H1 (cell line): ENCODE measurements around the gene MRPL32. TPM values are rescaled to one million over a fixed set of nuclear protein-coding genes. Genes with fewer than 3 reads are reported as not detected.

Experiments
- CTCF ChIA-PET: fragments of 300-600 bp; sonication (Branson Sonifier 250); formaldehyde crosslinking; loops from one replicate; lab custom pipeline; 2021; ENCODE audit not compliant: partially characterized antibody; lab: Charles Lee
- POLR2A ChIA-PET: fragments of 300-600 bp; sonication (Branson Sonifier 250); formaldehyde crosslinking; loops from one replicate; lab custom pipeline; 2021; ENCODE audit warnings: inconsistent platforms; ENCODE audit not compliant: partially characterized antibody; lab: Charles Lee
- DNase-seq, 2 experiments: peaks; one replicate each; pipeline versions ENCODE4 v3.0.0 to v3.0.0-alpha.2; 2010 to 2022; ENCODE audit warnings: low spot score in 2 of 2, low read depth in 1 of 2, mixed read lengths in 1 of 2
- FAIRE-seq: peaks from 2 replicates; lab custom pipeline; 2011; peaks lifted over from hg19 to GRCh38; lab: Jason Lieb, UNC
- H2AFZ ChIP-seq: 2 replicates; pipeline ENCODE4 v1.8.1; 2012; ENCODE audit warnings: low read length, inconsistent platforms
- H2AK5ac ChIP-seq: 2 replicates; pipeline ENCODE4 v1.6.1; 2013; ENCODE audit warnings: low read depth, low read length
- H2BK120ac ChIP-seq: replicated peaks from 2 replicates; pipeline ENCODE3; 2013; ENCODE audit warnings: low read depth, low read length, inconsistent platforms
- H2BK12ac ChIP-seq: 2 replicates; pipeline ENCODE4 v1.6.1; 2013; ENCODE audit warnings: low read depth, low read length
- H2BK15ac ChIP-seq: 2 replicates; pipeline ENCODE4 v1.6.1; 2013; ENCODE audit warnings: low read length
- H2BK20ac ChIP-seq: 2 replicates; pipeline ENCODE4 v1.6.1; 2013; ENCODE audit warnings: low read length
- H2BK5ac ChIP-seq: 2 replicates; pipeline ENCODE4 v1.6.1; 2013; ENCODE audit warnings: low read depth, low read length
- H3K14ac ChIP-seq: 2 replicates; pipeline ENCODE4 v1.6.1; 2013; ENCODE audit warnings: inconsistent platforms; ENCODE audit not compliant: insufficient read length
- H3K18ac ChIP-seq: 2 replicates; pipeline ENCODE4 v1.6.1; 2013; ENCODE audit warnings: low read length; ENCODE audit errors: extremely low read depth
- H3K23ac ChIP-seq: 2 replicates; pipeline ENCODE4 v1.6.1; 2013; ENCODE audit warnings: inconsistent platforms; ENCODE audit not compliant: insufficient read length
- H3K23me2 ChIP-seq: 2 replicates; pipeline ENCODE4 v1.6.1; 2013; ENCODE audit warnings: low read depth, low read length
- H3K27ac ChIP-seq: 2 replicates; pipeline ENCODE4 v1.6.1; 2011; ENCODE audit warnings: low read depth, low read length, inconsistent platforms
- H3K27me3 ChIP-seq, 4 experiments: replicated peaks in 1 of 4; 1 replicate in 1 of 4; 2 replicates in 3 of 4; pipeline versions ENCODE4 v1.6.1 to v1.8.1; 2011 to 2013; ENCODE audit warnings: low read length in 3 of 4, mild to moderate bottlenecking in 3 of 4, inconsistent platforms in 2 of 4, mixed read lengths in 2 of 4, moderate library complexity in 1 of 4; ENCODE audit not compliant: control insufficient read depth in 3 of 4, insufficient read depth in 3 of 4; ENCODE audit errors: extremely low read depth in 1 of 4
- H3K36me3 ChIP-seq, 4 experiments: 2 replicates each; pipeline versions ENCODE4 v1.6.1 to v1.8.1; 2011 to 2013; ENCODE audit warnings: mild to moderate bottlenecking in 4 of 4, low read length in 3 of 4, moderate library complexity in 2 of 4, control low read depth in 1 of 4, inconsistent platforms in 1 of 4; ENCODE audit not compliant: insufficient read depth in 4 of 4, control insufficient read depth in 2 of 4
- H3K4ac ChIP-seq: replicated peaks from 2 replicates; pipeline ENCODE3; 2013; ENCODE audit warnings: low read length, low read depth, mixed read lengths, inconsistent platforms; ENCODE audit not compliant: insufficient read length
- H3K4me1 ChIP-seq, 4 experiments: replicated peaks in 1 of 4; 1 replicate in 1 of 4; 2 replicates in 3 of 4; pipeline versions ENCODE4 v1.6.1 to v1.8.1; 2011 to 2013; ENCODE audit warnings: low read length in 3 of 4, inconsistent platforms in 2 of 4, mixed read lengths in 1 of 4; ENCODE audit not compliant: insufficient read depth in 4 of 4, control insufficient read depth in 3 of 4
- H3K4me2 ChIP-seq, 2 experiments: 2 replicates each; pipeline versions ENCODE4 v1.6.1 to v1.8.1; 2011 to 2013; ENCODE audit warnings: low read depth in 2 of 2, low read length in 2 of 2, control low read depth in 1 of 2, inconsistent platforms in 1 of 2, mild to moderate bottlenecking in 1 of 2; ENCODE audit not compliant: insufficient read depth in 1 of 2
- H3K4me3 ChIP-seq, 4 experiments: fragments of 200-600, 300-600 bp in 1 of 4; sonication (generic), shearing (Covaris generic), sonication (Bioruptor Twin) in 1 of 4; 2 replicates each; pipeline versions ENCODE4 v1.5.1 to v1.8.1; 2011 to 2016; ENCODE audit warnings: low read length in 4 of 4, low read depth in 3 of 4, control low read depth in 2 of 4, inconsistent platforms in 2 of 4, mild to moderate bottlenecking in 2 of 4, mixed read lengths in 1 of 4, moderate library complexity in 1 of 4; ENCODE audit not compliant: insufficient read depth in 2 of 4; ENCODE audit errors: extremely low read depth in 1 of 4
- H3K56ac ChIP-seq: replicated peaks from 2 replicates; pipeline ENCODE3; 2013; ENCODE audit warnings: low read depth, mild to moderate bottlenecking, mixed read lengths, low read length, inconsistent platforms; ENCODE audit not compliant: insufficient read length
- H3K79me1 ChIP-seq: 2 replicates; pipeline ENCODE4 v1.6.1; 2013; ENCODE audit warnings: low read depth, low read length, control low read depth
- H3K79me2 ChIP-seq, 2 experiments: 2 replicates each; pipeline versions ENCODE4 v1.6.1 to v1.8.1; 2012 to 2013; ENCODE audit warnings: low read length in 2 of 2, mild to moderate bottlenecking in 2 of 2, inconsistent platforms in 1 of 2; ENCODE audit not compliant: insufficient read depth in 2 of 2, control insufficient read depth in 1 of 2
- H3K9ac ChIP-seq, 4 experiments: replicated peaks in 1 of 4; 1 replicate in 1 of 4; 2 replicates in 3 of 4; pipeline versions ENCODE4 v1.6.1 to v1.8.1; 2011 to 2013; ENCODE audit warnings: low read depth in 3 of 4, low read length in 3 of 4, control low read depth in 2 of 4, mild to moderate bottlenecking in 2 of 4, moderate library complexity in 2 of 4, inconsistent platforms in 1 of 4; ENCODE audit errors: extremely low read depth in 1 of 4
- H3K9me3 ChIP-seq, 2 experiments: 2 replicates each; pipeline versions ENCODE4 v1.6.1 to v1.8.1; 2012 to 2013; ENCODE audit warnings: mild to moderate bottlenecking in 2 of 2, moderate library complexity in 2 of 2, control low read depth in 1 of 2, inconsistent platforms in 1 of 2, low read depth in 1 of 2, low read length in 1 of 2, mixed read lengths in 1 of 2; ENCODE audit not compliant: insufficient read depth in 2 of 2
- H4K20me1 ChIP-seq, 2 experiments: replicated peaks in 1 of 2; 2 replicates each; pipeline versions ENCODE3 to v1.8.1; 2011 to 2013; ENCODE audit warnings: inconsistent platforms in 2 of 2, low read length in 2 of 2, mild to moderate bottlenecking in 1 of 2; ENCODE audit not compliant: insufficient read depth in 2 of 2, control insufficient read depth in 1 of 2
- H4K5ac ChIP-seq: 2 replicates; pipeline ENCODE4 v1.6.1; 2013; ENCODE audit warnings: low read length, low read depth, mixed read lengths, inconsistent platforms; ENCODE audit not compliant: insufficient read length
- H4K8ac ChIP-seq: 2 replicates; pipeline ENCODE4 v1.8.0; 2013; ENCODE audit warnings: mild to moderate bottlenecking, moderate library complexity, low read length, inconsistent platforms; ENCODE audit not compliant: insufficient read depth; ENCODE audit errors: extremely low read depth
- H4K91ac ChIP-seq: replicated peaks from 2 replicates; pipeline ENCODE3; 2013; ENCODE audit warnings: low read length, mixed read lengths, inconsistent platforms; ENCODE audit not compliant: insufficient read length
- BACH1 ChIP-seq: IDR thresholded peaks from 2 replicates; pipeline ENCODE4 v1.6.1; 2012; ENCODE audit warnings: low read length, improper control_type of control experiment
- BCL11A ChIP-seq, 2 experiments: IDR thresholded peaks; one replicate each; pipeline ENCODE4 v1.6.1; 2011; ENCODE audit warnings: low read depth in 2 of 2, low read length in 2 of 2, mild to moderate bottlenecking in 2 of 2
- CREB1 ChIP-seq: IDR thresholded peaks from 2 replicates; pipeline ENCODE4 v1.6.1; 2012; ENCODE audit warnings: inconsistent platforms
- GABPA ChIP-seq: IDR thresholded peaks from 2 replicates; pipeline ENCODE4 v1.6.1; 2011; ENCODE audit warnings: mild to moderate bottlenecking, low read length, moderate library complexity, borderline replicate concordance; ENCODE audit not compliant: insufficient read depth
- GTF2F1 ChIP-seq: IDR thresholded peaks from 2 replicates; pipeline ENCODE4 v1.6.1; 2012; ENCODE audit warnings: low read depth, low read length, improper control_type of control experiment, borderline replicate concordance
- HDAC2 ChIP-seq, 2 experiments: fragments of 300-600 bp in 1 of 2; sonication (generic) in 1 of 2; IDR thresholded peaks; 2 replicates each; pipeline ENCODE4 v1.6.1; 2011 to 2012; ENCODE audit warnings: low read depth in 2 of 2, low read length in 2 of 2, mild to moderate bottlenecking in 2 of 2, moderate library complexity in 2 of 2, borderline replicate concordance in 1 of 2, inconsistent platforms in 1 of 2
- HDAC6 ChIP-seq: IDR thresholded peaks from one replicate; pipeline ENCODE4 v1.7.1; 2012; ENCODE audit warnings: low read depth, mild to moderate bottlenecking, inconsistent platforms, low read length, moderate library complexity
- MAFK ChIP-seq: IDR thresholded peaks from 2 replicates; pipeline ENCODE4 v1.6.1; 2012; ENCODE audit warnings: low read depth, mild to moderate bottlenecking, improper control_type of control experiment, low read length
- POU5F1 ChIP-seq: IDR thresholded peaks from 2 replicates; pipeline ENCODE4 v1.6.1; 2011; ENCODE audit warnings: low read depth, mild to moderate bottlenecking, low read length, moderate library complexity
- RFX5 ChIP-seq: IDR thresholded peaks from 2 replicates; pipeline ENCODE4 v1.6.1; 2011; ENCODE audit warnings: low read depth, low read length, improper control_type of control experiment, borderline replicate concordance
- RXRA ChIP-seq: IDR thresholded peaks from 2 replicates; pipeline ENCODE4 v1.6.1; 2011; ENCODE audit warnings: low read depth, mild to moderate bottlenecking, low read length, moderate library complexity; ENCODE audit not compliant: insufficient read depth
- SAP30 ChIP-seq: fragments of 300-600 bp; sonication (generic); IDR thresholded peaks from 2 replicates; pipeline ENCODE4 v1.7.1; 2012; ENCODE audit warnings: low read length, moderate library complexity, mild to moderate bottlenecking, inconsistent platforms; ENCODE audit not compliant: insufficient read depth, insufficient replicate concordance
- WGBS, 2 experiments: shearing (Covaris generic) in 1 of 2; methylation state at CpG; one replicate each; pipeline versions ENCODE4 v1.1.6 to v1.1.7; 2013 to 2015; ENCODE audit warnings: low lambda C conversion rate in 2 of 2, mixed read lengths in 2 of 2, inconsistent platforms in 1 of 2, low coverage in 1 of 2, missing lambda C conversion rate in 1 of 2; ENCODE audit not compliant: insufficient replicate concordance in 2 of 2, insufficient coverage in 1 of 2, insufficient read length in 1 of 2; ENCODE audit errors: extremely low coverage in 1 of 2, missing lambda C conversion rate in 1 of 2; 5-methylcytosine and 5-hydroxymethylcytosine counted together
- polyA plus RNA-seq, 7 experiments: library from polyadenylated mRNA; depleted of rRNA in 3 of 7; stranded (reverse) in 5 of 7; unstranded in 2 of 7; fragments of >200 nt in 5 of 7; fragments of 200-250 nt in 2 of 7; gene quantifications; 1 replicate in 5 of 7; 2 replicates in 1 of 7; 4 replicates in 1 of 7; pipeline versions ENCODE4 v1.2.1 to v1.2.3, GENCODE V29; 2011 to 2013; ENCODE audit warnings: missing spikeins in 2 of 7, mixed read lengths in 2 of 7
- total RNA-seq: library from RNA; stranded (reverse); fragmentation: NEBNext Ultra II Directional; extraction: Animal tissue kit (Norgen Biotek cat#: 25700); gene quantifications from 2 replicates; pipeline ENCODE4 v1.2.1, GENCODE V29; 2021

Gene MRPL32
- total and polyA plus RNA-seq, 2 of the 8 experiments (the other 6 are each of a cell fraction or from before 2014, with no cell fraction given), result 50.9 to 97.2 TPM

GRCh38 chr7:42950417-42950816 lies 18.2 kb downstream of the MRPL32 start:
- Histone ChIP-seq H2AFZ (no peak overlapping the region), H3K27ac (no peak overlapping the region), H3K23ac (no peak overlapping the region), H4K91ac (no peak overlapping the region), H3K9ac (no peak overlapping the region), H3K79me1 (no peaks in the 10 kb centered on the region), H3K56ac (no peak overlapping the region), H2AK5ac (no peak overlapping the region), H2BK20ac (no peak overlapping the region), H4K5ac (no peak overlapping the region), H3K4me2 (no peak overlapping the region), H2BK120ac (no peak overlapping the region), H3K18ac (no peak overlapping the region), H3K23me2 (no peaks in the 10 kb centered on the region), H3K9me3 (no peaks in the 10 kb centered on the region; a peak in 1 of 4 replicates), H2BK12ac (no peak overlapping the region), H2BK5ac (no peak overlapping the region), H4K20me1 (no peaks in the 10 kb centered on the region), H3K79me2 (no peaks in the 10 kb centered on the region), H3K4me3 (no peak overlapping the region), H2BK15ac (no peak overlapping the region), H3K14ac (no peak overlapping the region), H4K8ac (no peak overlapping the region), H3K4ac (no peak overlapping the region), H3K4me1 (no peaks in the 10 kb centered on the region), H3K27me3 (no peaks in the 10 kb centered on the region), H3K36me3 (no peaks in the 10 kb centered on the region)
- WGBS, 2 experiments, result 65% methylated on average over 3 of the region's 3 CpGs; no CpG with 5 or more reads in 1 of the 2 experiments
- ChIA-PET CTCF (interaction anchor here (0.6 to 2.3 kb wide), 2 partner anchors 9 to 332 kb away, joined by 3 to 7 read pairs; no protein-coding TSS in a partner anchor), POLR2A (no interaction called here)
- DNase-seq (no peak), FAIRE-seq (no peak)
- TF ChIP-seq RFX5 (no peak), BACH1 (no peak), HDAC6 (no peak), GABPA (no peak), CREB1 (no peak), GTF2F1 (no peak), POU5F1 (no peak), BCL11A (IDR thresholded peaks at IDR 0.05; ENCODE audit: low read depth in 2 of 2, low read length in 2 of 2) (no peak), HDAC2 (IDR thresholded peaks at IDR 0.05; ENCODE audit: borderline replicate concordance in 1 of 2, low read depth in 2 of 2, low read length in 2 of 2) (no peak), MAFK (no peak), RXRA (no peak), SAP30 (no peak)
